ENCODE results near the gene SLITRK1.

The SLITRK1 gene

DNA sequence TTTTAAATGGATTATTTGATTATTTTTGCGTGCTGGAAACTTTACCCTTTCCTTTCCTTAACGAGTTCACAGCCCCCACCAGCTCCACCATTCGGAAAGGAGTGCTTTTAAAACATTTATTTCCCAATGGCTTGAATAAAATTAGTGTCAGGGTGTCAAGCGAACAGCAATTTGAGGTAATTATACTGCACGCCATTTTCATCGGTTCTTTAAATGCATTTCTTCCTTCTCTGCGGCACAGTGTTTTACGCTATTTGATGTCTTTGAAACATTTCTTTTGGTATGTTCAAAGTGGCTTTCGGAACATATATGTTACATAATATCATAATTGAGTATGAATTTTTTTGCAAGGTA is 309 bp upstream of the SLITRK1 start:
- no peak overlapping the region for H3K27ac ChIP-seq
- no peak for TF ChIP-seq CTCF (IDR thresholded peaks at IDR 0.05; ENCODE audit: low read depth, low read length, missing control alignments)
- peaks cover 8% of the 10 kb centered on the region for H3K27me3 ChIP-seq (replicated peaks)
- no peak for DNase-seq
- in situ Hi-C loops (cut with HindIII; ENCODE audit: low pct_ligation_motif_present, low sequenced_read_pairs) = no loop called here
- no peaks in the 10 kb centered on the region for H3K36me3 ChIP-seq (replicated peaks)
- H3K4me3 ChIP-seq (ENCODE audit: low read depth, low read length) = peak overlapping the region; percentile 47

- DNase-seq = no peak
- Histone ChIP-seq H3K36me3 (replicated peaks) (no peaks in the 10 kb centered on the region), H3K27me3 (replicated peaks) (peaks cover 8% of the 10 kb centered on the region), H3K27ac (no peak overlapping the region), H3K4me3 (ENCODE audit: low read depth, low read length) (peak overlapping the region; percentile 47)
- TF ChIP-seq CTCF (IDR thresholded peaks at IDR 0.05; ENCODE audit: low read depth, low read length, missing control alignments) = no peak
- in situ Hi-C loops (cut with HindIII; ENCODE audit: low pct_ligation_motif_present, low sequenced_read_pairs) = no loop called here
These were observed 1.1 kb downstream of the SLITRK1 start for GRCh38 chr13:83881140-83881684.

GRCh38 chr13:83880275-83881139 is 1.8 kb downstream of the SLITRK1 start:
- no peak for TF ChIP-seq CTCF (IDR thresholded peaks at IDR 0.05; ENCODE audit: low read depth, low read length, missing control alignments)
- in situ Hi-C loops (cut with HindIII; ENCODE audit: low pct_ligation_motif_present, low sequenced_read_pairs) = no loop called here
- DNase-seq = no peak
- H3K27ac ChIP-seq = no peak overlapping the region
- peak overlapping the region; percentile 47 for H3K4me3 ChIP-seq (ENCODE audit: low read depth, low read length)
- H3K36me3 ChIP-seq (replicated peaks) = no peaks in the 10 kb centered on the region
- H3K27me3 ChIP-seq (replicated peaks) = peaks cover 8% of the 10 kb centered on the region

DNA sequence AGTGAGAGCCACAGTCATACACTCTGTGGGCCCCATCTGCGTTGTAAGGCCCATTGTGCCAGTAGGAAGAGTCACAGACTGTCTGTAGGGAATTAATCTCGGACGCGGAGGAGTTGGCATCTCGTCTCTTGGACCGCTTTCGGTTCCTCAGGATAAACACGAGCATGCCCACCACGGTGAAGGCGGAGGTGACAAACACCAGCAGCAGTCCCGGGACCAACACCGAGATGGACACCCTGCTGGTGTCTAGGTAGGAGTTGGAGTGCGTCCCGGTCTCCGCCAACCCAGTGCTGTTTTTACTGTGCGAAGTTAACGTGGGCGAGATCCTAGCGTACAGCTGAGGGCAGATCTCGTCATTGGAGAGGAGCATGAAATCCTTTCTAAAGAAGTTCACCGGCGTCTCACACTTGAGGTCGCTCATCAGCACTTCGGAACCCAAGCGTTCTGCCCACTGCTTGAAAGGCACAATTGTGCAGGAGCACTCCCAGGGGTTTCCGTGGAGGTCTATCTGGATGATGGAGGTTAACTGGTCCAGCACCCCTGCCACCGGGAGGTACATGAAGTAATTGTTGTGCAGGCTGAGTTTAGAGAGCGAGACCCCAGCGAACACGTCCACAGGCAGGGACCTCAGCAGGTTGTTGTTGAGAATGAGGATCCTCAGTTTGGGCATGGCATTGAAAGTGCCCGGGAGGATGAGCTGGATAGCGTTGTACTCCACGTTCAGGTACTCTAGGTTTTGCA is 2.7 kb downstream of the SLITRK1 start:
- no peak for TF ChIP-seq CTCF (IDR thresholded peaks at IDR 0.05; ENCODE audit: low read depth, low read length, missing control alignments)
- Histone ChIP-seq H3K27me3 (replicated peaks) (peaks cover 8% of the 10 kb centered on the region), H3K36me3 (replicated peaks) (no peaks in the 10 kb centered on the region), H3K27ac (no peak overlapping the region), H3K4me3 (ENCODE audit: low read depth, low read length) (peak overlapping the region; percentile 62)
- in situ Hi-C loops (cut with HindIII; ENCODE audit: low pct_ligation_motif_present, low sequenced_read_pairs) = no loop called here
- DNase-seq = no peak

GRCh38 chr13:83878691-83879430 is 3.4 kb downstream of the SLITRK1 start:
- no peak for DNase-seq
- no peak for TF ChIP-seq CTCF (IDR thresholded peaks at IDR 0.05; ENCODE audit: low read depth, low read length, missing control alignments)
- H3K36me3 ChIP-seq (replicated peaks) = no peaks in the 10 kb centered on the region
- peak overlapping the region; percentile 62 for H3K4me3 ChIP-seq (ENCODE audit: low read depth, low read length)
- H3K27ac ChIP-seq = no peak overlapping the region
- in situ Hi-C loops (cut with HindIII; ENCODE audit: low pct_ligation_motif_present, low sequenced_read_pairs) = no loop called here
- peaks cover 8% of the 10 kb centered on the region for H3K27me3 ChIP-seq (replicated peaks)

Data from brain microvascular endothelial cell (primary cell).